HG03521 (cell line): ENCODE data around the gene SDK2.

Source experiments
- ATAC-seq: cut with Tn5 transposase; IDR thresholded peaks from one replicate; pipeline ENCODE4 v1.9.1; 2021; ENCODE audit warnings: mild to moderate bottlenecking, moderate library complexity; ENCODE audit not compliant: unreplicated experiment

The SDK2 gene

DNA sequence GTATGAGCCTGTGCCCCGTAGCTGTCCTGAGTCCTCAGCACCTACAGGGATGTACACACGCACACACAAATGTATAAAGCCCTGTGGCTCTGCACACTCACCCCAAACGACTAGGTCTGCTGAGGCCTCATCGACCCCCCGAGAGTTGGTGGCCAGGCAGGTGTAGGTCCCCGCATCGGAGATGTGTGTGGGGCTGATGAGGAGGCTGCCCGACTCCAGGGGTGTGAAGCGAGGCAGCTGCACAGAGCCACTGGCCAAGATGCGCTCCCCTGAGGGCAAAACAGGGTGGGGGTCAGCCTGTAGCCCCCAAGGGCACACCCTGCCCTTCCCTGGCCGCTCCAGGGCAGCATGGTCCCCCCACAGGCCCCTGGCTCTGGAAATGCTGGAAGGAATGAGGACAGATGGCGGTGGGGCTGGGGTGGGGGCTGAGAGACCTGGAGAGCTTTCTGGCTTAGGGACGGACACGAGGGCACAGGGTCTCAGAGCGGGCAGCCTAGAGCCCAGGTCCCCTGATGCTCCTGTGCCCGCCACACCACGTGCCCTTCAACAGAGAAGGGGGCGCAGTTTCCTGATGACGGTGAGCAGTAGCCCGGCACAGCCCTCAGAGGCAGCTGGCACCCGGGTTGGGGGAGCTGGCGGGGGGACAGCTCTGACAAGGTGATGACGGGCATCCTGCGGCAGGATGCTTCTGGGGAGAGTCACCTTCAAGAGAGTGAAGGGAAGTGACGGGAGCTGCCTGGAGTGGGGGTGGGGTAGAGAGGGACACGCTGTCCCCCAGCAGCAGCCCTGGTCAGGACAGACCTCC lies 212.6 kb downstream of the SDK2 start:
- ATAC-seq, result no peak

DNA sequence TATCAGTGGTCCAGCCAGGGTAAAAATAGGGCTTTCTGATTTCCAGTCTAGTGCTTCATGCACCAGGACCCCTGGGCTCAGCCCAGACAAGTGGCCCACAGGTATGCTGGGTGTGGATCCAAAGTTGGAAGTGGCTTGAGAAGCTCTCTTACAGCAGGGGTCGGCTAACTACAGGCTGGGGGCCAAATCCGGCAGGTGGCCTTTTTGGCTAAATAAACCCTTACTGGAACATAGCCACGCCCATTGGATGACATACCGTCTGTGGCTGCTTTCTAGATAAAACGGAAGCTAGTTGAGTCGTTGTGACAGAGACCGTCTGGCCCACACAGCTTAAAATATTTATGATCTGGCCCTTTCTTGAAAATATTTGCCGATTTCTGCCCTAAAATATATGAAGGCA lies 213.4 kb downstream of the SDK2 start:
- ATAC-seq, result no peak

DNA sequence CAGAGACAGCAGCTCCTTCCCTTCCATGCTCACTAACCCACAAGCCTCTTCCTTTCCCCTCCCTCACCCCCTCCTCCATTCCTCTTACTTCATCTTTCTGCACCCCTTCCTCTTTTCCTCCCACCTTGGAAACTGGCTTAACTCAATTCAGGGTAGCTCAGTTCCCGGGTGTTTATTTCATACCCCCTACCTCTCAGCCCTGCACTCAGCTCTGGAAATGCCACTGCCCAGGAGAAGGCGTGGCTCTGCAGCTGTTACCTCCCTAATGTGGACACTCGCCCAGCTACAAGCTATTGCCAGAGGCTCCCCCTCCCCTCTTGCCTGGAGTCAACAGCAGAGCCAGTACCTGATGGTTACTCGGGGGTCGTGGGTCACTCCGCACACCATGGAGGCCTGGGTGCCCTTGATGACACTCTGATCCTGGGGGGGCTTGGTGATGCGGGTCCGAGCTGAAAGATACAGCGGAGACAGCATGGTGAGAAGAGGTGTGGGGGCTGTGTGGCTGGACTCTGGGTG lies 214.0 kb downstream of the SDK2 start:
- ATAC-seq, result no peak

DNA sequence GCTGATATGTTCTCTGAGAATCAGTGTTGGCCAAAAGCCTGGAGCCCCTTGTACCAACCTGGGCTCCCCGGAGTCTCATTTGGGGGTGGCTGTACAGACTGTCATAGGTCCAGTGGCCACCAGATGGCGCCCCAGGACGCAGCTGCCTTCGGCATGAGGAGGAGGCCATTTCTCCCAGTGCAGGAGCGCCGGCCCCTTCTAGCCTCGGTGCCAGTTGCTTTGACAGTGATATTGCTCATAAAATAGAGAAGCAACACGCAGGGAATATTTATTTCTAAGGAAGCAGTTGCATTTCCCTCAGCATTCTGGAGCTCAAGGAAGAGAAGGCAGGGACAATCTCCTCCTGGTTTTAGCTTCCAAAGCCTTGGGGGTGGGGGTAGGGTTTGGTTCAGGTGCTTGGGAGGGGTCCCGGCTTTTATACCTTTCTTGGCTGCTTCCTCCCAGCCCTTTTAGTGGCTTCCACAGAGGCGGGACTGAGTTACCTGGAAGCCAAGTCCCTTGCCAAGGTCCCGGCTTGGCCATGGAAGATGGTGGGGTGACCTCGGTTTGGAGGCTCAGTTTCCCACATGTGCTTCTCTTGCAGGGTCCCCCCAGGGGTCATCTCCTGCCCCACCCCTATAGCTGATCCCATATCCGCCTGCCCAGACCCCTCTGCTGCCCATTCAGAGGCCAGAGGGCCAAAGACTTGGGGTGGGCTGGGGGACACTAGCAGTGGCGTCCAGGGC lies 214.6 kb downstream of the SDK2 start:
- ATAC-seq, result peak; percentile 77

DNA sequence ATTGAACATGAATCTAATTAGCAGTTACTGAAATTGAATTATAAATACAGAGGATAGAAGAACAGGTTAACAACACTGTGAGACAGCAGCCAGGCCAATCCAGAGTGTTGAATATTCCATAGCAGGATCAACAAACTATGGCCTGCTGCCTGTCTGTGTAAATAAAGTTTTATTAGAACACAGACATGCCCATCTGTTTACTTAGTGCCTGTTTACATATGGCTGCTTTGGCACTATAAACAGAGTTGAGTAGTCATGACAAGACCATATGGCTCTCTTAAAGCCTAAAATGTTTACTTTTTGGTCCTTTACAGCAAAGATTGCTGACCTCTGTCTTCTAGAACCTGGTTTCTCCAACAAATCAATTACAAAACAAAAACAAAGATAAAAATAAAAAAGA lies 217.0 kb downstream of the SDK2 start:
- ATAC-seq, result no peak

DNA sequence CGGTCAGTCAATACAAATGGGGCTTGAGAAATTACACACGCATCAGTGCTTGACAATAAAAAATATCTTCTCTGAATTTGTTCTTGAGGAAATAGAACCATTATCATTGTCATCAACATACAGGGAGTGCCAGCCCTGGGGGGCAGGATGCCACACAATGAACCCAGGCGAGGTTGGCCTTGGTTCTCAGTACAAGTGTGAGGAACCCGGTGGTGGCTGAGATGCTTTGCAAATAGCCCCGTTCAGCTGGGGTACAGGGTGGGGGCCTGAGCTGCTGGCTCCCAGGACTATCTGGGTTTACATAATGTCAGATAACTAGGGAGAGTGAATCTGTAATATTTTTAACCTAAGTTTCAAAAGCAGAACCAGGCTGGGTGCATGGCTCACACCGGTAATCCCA lies 219.7 kb downstream of the SDK2 start:
- ATAC-seq, result no peak

DNA sequence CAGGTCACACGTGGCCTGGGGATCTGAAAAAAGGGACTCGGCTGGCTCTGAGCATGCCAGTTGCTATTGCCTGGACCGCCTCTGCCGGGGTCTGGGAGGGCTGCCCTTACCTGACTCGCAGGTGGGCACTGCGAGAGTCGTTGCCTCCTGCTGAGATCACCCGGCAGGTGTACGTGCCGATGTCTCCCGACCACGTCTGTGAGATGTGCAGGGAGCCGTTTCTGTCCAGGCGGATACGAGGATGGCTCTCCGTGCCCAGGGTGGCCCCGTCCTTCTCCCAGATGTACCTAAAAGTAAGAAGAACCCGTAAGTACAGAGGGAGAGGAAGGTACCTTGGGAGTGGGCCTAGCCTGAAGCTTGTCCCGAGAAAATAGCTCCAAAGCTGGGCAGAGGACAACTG lies 220.4 kb downstream of the SDK2 start:
- ATAC-seq, result no peak

DNA sequence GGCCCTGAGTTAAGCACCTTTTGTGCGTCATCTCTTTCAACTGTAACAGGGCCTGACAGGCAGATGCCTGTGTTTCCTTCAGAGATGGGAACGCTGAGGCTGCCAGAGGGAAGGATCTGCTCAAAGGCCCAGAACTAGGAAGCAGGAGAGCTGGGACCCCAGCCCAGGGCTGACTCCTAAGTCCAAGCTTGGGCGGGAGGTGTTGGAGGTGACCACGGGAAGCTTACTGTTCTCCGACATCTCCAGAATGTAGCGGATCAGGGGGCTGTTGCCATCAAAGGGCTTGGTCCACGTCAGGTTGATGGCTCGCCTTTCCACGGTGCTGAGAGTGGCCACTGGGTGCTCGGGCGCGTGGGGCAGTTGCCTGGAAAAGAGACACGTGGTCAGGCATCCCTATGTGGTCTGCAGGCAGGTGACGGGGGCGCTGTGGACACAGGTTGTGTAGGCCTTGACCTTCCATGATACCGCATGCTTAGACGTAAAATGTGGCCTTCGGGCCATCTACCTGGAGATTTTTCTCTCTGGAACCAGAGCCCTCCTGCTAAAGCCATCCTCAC lies 221.0 kb downstream of the SDK2 start:
- no peak for ATAC-seq

DNA sequence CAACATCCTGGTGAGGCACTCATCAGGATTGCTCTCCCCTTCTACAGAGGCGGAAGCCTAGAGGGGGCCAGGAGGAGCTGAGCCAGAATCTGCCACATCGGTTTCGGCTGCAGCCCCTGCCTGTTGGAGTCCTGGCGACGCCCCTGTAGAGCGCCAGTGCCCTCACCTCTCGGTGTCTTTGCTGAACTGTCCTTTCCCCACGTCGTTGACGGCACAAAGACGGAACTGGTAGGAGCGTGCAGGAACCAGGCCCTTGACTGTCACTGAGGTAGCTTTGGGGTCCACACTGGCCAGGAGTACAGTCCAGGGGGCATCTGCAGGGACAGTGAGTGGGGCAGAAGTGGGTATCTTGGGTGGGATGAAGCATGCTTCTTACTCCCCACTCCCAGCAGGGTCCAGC lies 222.1 kb downstream of the SDK2 start:
- ATAC-seq, result no peak

DNA sequence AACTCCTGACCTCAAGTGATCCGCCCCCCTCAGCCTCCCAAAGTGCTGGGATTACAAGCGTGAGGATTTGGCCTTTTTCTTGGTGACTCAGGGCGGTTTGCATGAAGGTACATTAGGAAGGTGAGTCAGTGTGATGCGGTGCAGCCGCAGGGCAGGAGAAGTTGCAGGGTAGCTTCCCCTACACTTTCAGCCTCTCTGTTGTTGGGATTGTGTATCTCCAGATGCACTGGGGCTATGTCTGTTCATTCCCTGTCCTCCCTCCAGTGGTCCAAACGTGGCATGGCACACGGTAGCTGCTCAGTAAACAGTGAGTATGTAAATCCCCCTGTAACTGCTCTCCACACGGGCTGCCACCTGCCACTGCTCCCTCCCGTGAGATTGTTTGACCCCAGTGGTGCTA lies 223.3 kb downstream of the SDK2 start:
- ATAC-seq, result no peak

DNA sequence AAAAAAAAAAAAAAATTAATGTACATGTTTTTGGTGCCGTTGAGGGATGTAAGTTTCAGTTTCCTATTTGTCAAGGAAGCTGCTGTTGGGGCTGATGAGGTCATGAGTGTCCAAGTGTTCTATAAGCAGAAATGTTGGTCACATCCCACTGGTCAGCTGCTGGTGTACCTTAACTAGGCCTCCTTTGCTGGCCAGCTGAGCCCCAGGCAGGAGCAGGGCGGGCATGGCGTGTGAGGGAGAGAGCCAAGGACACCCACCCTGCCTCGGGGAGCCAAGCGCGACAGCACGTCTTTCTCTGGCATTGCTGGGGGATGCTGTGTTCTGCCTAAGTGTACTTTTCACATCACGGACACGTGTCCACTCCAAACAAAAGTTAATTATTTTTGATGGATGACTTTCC lies 224.4 kb downstream of the SDK2 start:
- ATAC-seq, result no peak

DNA sequence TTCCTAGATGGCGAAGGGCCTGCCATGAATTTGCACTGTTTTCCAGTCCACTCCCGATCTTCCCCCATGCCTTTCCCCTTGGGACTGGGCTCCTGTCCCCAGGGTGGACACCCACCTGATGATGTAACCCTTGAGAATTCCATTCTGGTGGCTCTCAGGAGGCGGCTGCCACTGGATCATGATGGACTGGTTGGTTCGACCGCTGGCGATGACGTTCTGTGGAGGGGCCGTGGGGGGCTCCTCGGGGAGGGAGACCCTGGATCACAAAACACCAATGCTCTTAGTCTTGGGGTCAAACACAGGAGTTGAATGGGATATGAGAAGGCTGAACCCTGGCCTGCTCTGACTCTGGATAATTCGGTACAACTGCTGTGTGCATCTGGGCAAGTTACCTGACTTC lies 225.2 kb downstream of the SDK2 start:
- ATAC-seq, result no peak

DNA sequence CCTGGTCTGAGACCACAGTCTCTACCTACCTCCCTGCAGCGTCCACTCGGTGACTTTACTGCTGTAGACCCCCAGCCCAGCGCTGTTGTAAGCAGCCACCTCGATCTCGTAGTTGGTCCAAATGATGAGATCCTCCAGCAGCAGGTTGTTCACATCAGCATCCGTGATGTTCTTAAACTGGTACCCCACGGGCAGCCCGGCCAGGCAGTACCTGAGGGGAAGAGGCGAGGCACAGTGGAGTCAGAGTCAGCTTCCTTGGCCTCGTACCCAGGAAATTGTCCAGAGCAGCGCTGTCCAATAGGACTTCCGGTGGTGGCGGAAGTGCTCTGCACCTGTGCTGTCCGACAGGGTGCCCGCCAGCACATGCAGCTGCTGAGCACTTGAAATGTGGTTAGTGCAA lies 228.5 kb downstream of the SDK2 start:
- ATAC-seq, result no peak

DNA sequence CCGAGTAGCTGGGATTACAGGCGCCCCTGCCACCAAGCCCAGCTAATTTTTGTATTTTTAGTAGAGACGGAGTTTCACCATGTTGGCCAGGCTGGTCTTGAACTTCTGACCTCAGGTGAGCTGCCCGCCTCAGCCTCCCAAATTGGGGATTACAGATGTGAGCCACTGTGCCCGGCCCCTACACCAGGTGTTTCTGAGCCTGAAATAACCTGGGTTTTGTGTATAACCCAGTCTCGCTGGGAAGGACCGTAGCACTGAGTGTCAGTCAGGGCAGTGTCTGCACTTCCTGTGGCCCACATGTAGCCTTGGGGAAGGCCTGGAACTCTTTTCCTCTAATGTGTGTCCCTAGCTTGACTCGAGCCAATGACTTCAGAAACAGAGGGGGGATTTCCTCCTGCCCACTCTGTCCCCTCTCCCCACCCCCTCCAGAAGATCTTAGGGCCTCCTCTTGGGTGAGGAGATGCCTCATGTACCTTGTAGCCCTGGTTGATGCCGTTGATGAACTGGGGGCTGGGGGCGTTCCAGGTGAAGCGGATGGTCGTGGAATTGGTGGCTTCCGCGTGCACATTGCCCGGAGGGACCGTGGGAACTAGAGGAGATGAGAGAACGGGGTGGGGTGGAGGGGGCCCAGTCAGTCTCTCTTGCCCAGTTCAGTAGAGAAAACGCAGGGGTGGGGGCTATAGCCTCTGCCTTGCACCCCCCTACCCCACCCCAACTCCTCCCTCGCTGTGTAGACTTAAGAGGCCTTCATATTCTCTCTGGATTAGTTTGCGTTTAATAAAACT lies 229.9 kb downstream of the SDK2 start:
- ATAC-seq, result no peak

DNA sequence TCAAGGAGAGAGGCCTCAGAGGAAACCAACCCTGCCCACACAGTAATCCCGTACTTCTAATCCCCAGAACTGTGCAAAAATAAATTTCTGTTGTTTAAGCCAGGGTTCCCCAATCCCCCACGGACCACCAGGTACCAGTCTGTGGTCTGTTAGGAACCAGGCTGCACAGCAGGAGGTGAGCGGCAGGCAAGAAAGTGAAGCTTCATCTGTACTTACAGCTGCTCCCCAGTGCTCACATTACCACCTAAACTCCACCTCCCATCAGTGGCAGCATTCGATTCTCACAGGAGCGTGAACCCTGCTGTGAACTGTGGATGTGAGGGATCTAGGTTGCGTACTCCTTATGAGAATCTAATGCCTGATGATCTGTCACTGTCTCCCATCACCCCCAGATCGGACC lies 231.3 kb downstream of the SDK2 start:
- no peak for ATAC-seq

DNA sequence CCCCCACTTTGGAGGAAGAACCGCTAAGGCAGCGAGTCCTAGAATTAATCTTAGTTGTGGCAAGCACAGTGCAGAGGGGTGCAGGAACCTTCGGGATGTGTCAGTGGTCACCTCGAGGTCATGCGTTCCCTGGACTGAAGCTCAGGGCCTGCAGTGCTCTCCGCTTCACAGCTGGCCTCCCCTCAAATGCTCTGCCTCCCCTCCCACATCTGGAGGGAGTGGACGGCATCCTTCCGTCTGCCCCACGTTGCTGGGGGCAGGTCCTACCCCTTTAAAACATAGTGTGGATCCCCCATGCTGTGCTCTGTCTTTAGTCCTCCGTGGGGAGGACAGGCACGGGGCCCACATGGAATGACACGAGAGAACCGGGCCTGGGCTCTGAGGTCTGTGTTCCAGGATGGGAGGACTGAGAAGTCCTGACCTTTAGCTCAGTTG lies 232.9 kb downstream of the SDK2 start:
- no peak for ATAC-seq

DNA sequence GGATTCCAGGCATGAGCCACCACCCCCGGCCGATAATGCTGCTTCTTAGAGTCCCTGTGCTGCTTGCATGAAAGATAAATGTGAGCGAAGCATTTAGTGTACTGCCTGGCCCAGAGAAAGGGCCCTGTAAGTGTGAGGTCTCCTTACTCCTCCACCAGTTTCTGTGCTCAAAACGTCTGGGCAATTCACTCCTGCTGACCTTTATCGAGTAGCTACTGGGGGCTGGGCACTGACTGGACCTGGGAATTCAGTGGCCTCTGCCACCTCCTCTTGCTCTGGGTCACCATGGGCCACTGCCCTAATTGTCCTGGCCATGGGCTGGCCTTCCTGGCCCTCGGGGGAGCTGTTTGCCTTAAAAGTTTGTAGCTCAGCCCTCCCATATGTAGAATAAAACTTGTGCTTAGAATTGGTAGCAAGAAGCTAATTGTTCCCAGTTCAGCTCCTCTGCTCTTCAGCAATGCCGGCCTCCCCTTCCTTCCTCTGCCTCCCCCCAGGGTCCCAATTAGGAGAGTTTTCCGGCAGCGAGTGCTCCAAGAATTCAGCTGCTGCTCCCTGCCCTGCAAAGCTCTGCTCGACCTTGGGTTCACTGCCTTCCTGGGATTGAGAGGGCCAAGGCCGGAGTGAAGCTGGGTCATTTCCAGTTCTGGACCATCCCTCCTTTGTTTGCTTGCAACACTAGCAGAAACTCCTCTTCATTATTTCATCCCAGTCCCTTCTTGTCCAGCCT lies 233.5 kb downstream of the SDK2 start:
- ATAC-seq, result no peak

DNA sequence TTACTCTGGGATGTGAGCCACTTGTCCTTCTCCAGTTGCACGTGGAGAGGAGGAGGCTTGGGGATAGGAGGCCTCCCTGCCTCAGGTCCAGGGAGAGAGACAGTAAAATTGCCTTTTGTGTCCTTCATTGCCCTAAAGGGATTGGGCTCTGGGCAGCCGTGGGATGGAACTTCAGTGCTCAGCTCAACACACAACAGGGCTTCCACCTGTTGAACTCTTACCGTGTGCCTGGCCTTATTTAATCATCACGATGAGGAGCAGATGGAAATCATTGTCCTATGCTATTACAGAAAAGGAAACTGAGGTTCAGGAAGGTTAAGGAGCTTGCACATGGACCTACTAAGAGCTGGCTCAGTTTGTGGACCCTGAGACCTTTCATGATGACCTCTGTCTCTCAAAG lies 240.0 kb downstream of the SDK2 start:
- no peak for ATAC-seq

DNA sequence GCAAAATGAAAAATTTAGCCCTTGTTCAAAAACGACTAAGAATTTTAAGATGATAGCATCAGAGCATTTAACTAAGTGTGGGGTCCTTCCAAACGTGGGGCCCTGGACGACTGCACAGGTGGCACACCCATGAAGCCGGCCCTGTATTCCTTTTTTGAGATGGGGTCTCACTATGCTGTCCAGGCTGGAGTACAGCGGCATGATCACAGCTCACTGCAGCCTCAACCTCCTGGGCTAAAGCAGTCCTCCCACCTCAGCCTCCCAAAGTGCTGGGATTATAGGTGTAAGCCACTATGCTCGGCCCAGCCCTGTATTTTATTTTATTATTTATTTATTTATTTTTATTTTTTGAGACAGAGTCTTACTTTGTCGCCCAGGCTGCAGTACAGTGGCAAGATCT lies 241.8 kb downstream of the SDK2 start:
- ATAC-seq, result no peak

DNA sequence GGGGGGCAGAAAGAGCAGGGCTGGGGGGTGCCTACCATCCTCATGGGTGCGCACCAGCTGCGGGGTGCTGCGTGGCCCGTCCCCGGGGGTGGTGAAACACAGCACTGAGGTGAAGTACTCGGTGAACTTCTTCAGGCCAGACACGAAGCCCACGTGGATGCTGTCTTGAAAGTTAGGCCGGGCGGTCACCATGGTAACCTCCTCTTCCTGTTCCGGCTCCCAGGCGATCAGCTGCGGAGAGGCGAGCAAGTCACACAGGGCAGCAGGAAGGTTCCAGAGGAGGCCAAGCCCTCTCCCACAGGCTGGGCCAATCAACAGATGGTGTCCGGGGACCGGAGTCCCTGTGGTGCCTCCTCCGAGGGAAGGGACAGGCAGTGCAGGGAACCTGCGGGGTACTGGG lies 242.3 kb downstream of the SDK2 start:
- ATAC-seq, result no peak
